Mesothelial cell of epicardium (in vitro differentiated cells): ENCODE results near the gene THUMPD1. TPM values are rescaled to one million over a fixed set of nuclear protein-coding genes. Genes with fewer than 3 reads are reported as not detected.

Experiments
- DNase-seq, 2 experiments: peaks; one replicate each; pipeline ENCODE4 v3.0.0; 2021; ENCODE audit warnings: low spot score in 2 of 2; ENCODE audit not compliant: unreplicated experiment in 2 of 2
- H3K27ac Mint-ChIP-seq: 2 replicates; pipeline ENCODE4 v1.8.0; 2021; ENCODE audit warnings: mixed read lengths
- H3K27me3 Mint-ChIP-seq: 2 replicates; pipeline ENCODE4 v1.8.0; 2021; ENCODE audit warnings: low read depth, mixed read lengths
- H3K36me3 Mint-ChIP-seq: 2 replicates; pipeline ENCODE4 v1.8.0; 2021; ENCODE audit warnings: mixed read lengths
- H3K4me1 Mint-ChIP-seq: 2 replicates; pipeline ENCODE4 v1.8.0; 2021; ENCODE audit warnings: mixed read lengths
- H3K4me3 Mint-ChIP-seq: 2 replicates; pipeline ENCODE4 v1.8.0; 2021; ENCODE audit warnings: mild to moderate bottlenecking, moderate library complexity, mixed read lengths
- H3K9me3 Mint-ChIP-seq: 2 replicates; pipeline ENCODE4 v1.8.0; 2021; ENCODE audit warnings: mixed read lengths
- CTCF ChIP-seq: fragments of 200-600 bp; sonication (generic); IDR thresholded peaks from one replicate; pipeline ENCODE4 v1.5.0; 2021; ENCODE audit warnings: antibody characterized with exemption; ENCODE audit not compliant: unreplicated experiment
- total RNA-seq: library from RNA; stranded (reverse); gene quantifications from 3 replicates; pipeline ENCODE4 v1.2.1, GENCODE V29; 2021

THUMPD1 gene
- total RNA-seq = 35.5 to 38.8 TPM (median 37.9 TPM) in 3 replicates

- TF ChIP-seq CTCF = no peak
- peak; percentile 89 to 92 for DNase-seq
- Mint-ChIP-seq H3K4me1 (peaks cover 9% of the 10 kb centered on the region), H3K27ac (peak within 1 kb of the TSS; percentile 98), H3K9me3 (peaks cover 4% of the 10 kb centered on the region), H3K36me3 (peaks cover 13% of the 10 kb centered on the region), H3K4me3 (peak within 1 kb of the TSS; percentile 98), H3K27me3 (no peaks in the 10 kb centered on the region)
These were observed at the start of gene THUMPD1 for GRCh38 chr16:20741554-20742285. THUMPD1 (minus strand) TSS chr16:20741818; CDS start chr16:20741739, 79 bp downstream.

- Mint-ChIP-seq H3K27ac (no peak overlapping the region), H3K27me3 (no peaks in the 10 kb centered on the region), H3K9me3 (no peaks in the 10 kb centered on the region), H3K4me1 (no peaks in the 10 kb centered on the region), H3K4me3 (no peak overlapping the region), H3K36me3 (no peaks in the 10 kb centered on the region)
- DNase-seq = no peak
- no peak for TF ChIP-seq CTCF
These were observed 47.5 kb upstream of the THUMPD1 start for GRCh38 chr16:20789130-20789529.

GRCh38 chr16:20784204-20784603 is 42.6 kb upstream of the THUMPD1 start:
- H3K4me1 Mint-ChIP-seq = no peaks in the 10 kb centered on the region

GRCh38 chr16:20782470-20782869 is 40.9 kb upstream of the THUMPD1 start:
- H3K4me3 Mint-ChIP-seq = no peak overlapping the region
- no peak for TF ChIP-seq CTCF
- peaks cover 2% of the 10 kb centered on the region for H3K4me1 Mint-ChIP-seq
- peaks cover 9% of the 10 kb centered on the region for H3K36me3 Mint-ChIP-seq
- no peaks in the 10 kb centered on the region for H3K27me3 Mint-ChIP-seq
- H3K27ac Mint-ChIP-seq = no peak overlapping the region
- DNase-seq = no peak
- no peaks in the 10 kb centered on the region for H3K9me3 Mint-ChIP-seq

More at GRCh38 chr16:20784204-20784603, 42.6 kb upstream of the THUMPD1 start:
- H3K9me3 Mint-ChIP-seq = no peaks in the 10 kb centered on the region
- TF ChIP-seq CTCF = no peak
- no peaks in the 10 kb centered on the region for H3K27me3 Mint-ChIP-seq
- DNase-seq = no peak
- H3K36me3 Mint-ChIP-seq = peaks cover 6% of the 10 kb centered on the region
- H3K4me3 Mint-ChIP-seq = no peak overlapping the region
- H3K27ac Mint-ChIP-seq = no peak overlapping the region

GRCh38 chr16:20781697-20782096 is 40.1 kb upstream of the THUMPD1 start:
- Mint-ChIP-seq H3K9me3 (no peaks in the 10 kb centered on the region), H3K4me1 (peaks cover 7% of the 10 kb centered on the region), H3K27ac (no peak overlapping the region), H3K4me3 (no peak overlapping the region), H3K27me3 (no peaks in the 10 kb centered on the region), H3K36me3 (peaks cover 11% of the 10 kb centered on the region)
- no peak for DNase-seq
- TF ChIP-seq CTCF = no peak
